ENCODE measurements around the gene MS4A14.

The MS4A14 gene

GRCh38 chr11:60396382-60396781, at the start of gene MS4A14:
Gene MS4A14 (plus strand): TSS chr11:60396459. CDS start chr11:60396579, 120 bp downstream.
- TF ChIP-seq CTCF (IDR thresholded peaks at IDR 0.05; ENCODE audit: low read depth, low read length), result no peak
- no peak within 1 kb of the TSS for H3K4me3 ChIP-seq (replicated peaks in 1 of 2; ENCODE audit: low read depth in 2 of 2, low read length in 2 of 2)
- DNase-seq (ENCODE audit: low read depth in 2 of 2), result no peak

- no peak for TF ChIP-seq CTCF (IDR thresholded peaks at IDR 0.05; ENCODE audit: low read depth, low read length)
- DNase-seq (ENCODE audit: low read depth in 2 of 2), result no peak
Measured at GRCh38 chr11:60347084-60347797, 49.0 kb upstream of the MS4A14 start.

GRCh38 chr11:60348116-60348515, 48.1 kb upstream of the MS4A14 start:
- H3K4me3 ChIP-seq (replicated peaks in 1 of 2; ENCODE audit: low read depth in 2 of 2, low read length in 2 of 2), result no peak overlapping the region
- DNase-seq (ENCODE audit: low read depth in 2 of 2), result no peak
- TF ChIP-seq CTCF (IDR thresholded peaks at IDR 0.05; ENCODE audit: low read depth, low read length), result no peak

More at GRCh38 chr11:60347084-60347797, 49.0 kb upstream of the MS4A14 start:
- no peak overlapping the region for H3K4me3 ChIP-seq (replicated peaks in 1 of 2; ENCODE audit: low read depth in 2 of 2, low read length in 2 of 2)

- H3K4me3 ChIP-seq (replicated peaks in 1 of 2; ENCODE audit: low read depth in 2 of 2, low read length in 2 of 2), result no peak overlapping the region
- no peak for DNase-seq (ENCODE audit: low read depth in 2 of 2)
- TF ChIP-seq CTCF (IDR thresholded peaks at IDR 0.05; ENCODE audit: low read depth, low read length), result no peak
Measured at GRCh38 chr11:60349990-60350389, 46.3 kb upstream of the MS4A14 start.

- no peak overlapping the region for H3K4me3 ChIP-seq (replicated peaks in 1 of 2; ENCODE audit: low read depth in 2 of 2, low read length in 2 of 2)
- TF ChIP-seq CTCF (IDR thresholded peaks at IDR 0.05; ENCODE audit: low read depth, low read length), result no peak
- no peak for DNase-seq (ENCODE audit: low read depth in 2 of 2)
Measured at GRCh38 chr11:60357771-60358170, 38.5 kb upstream of the MS4A14 start.

- H3K4me3 ChIP-seq (replicated peaks in 1 of 2; ENCODE audit: low read depth in 2 of 2, low read length in 2 of 2), result no peak overlapping the region
- DNase-seq (ENCODE audit: low read depth in 2 of 2), result no peak
- TF ChIP-seq CTCF (IDR thresholded peaks at IDR 0.05; ENCODE audit: low read depth, low read length), result no peak
Measured at GRCh38 chr11:60360621-60361020, 35.6 kb upstream of the MS4A14 start.

- no peak overlapping the region for H3K4me3 ChIP-seq (replicated peaks in 1 of 2; ENCODE audit: low read depth in 2 of 2, low read length in 2 of 2)
- no peak for TF ChIP-seq CTCF (IDR thresholded peaks at IDR 0.05; ENCODE audit: low read depth, low read length)
- no peak for DNase-seq (ENCODE audit: low read depth in 2 of 2)
Measured at GRCh38 chr11:60362241-60362640, 34.0 kb upstream of the MS4A14 start.
